Breast epithelium (tissue), 3 donors: Measurements from ENCODE around the gene LTBP2.

Experiments
- CTCF ChIP-seq, 3 donors: fragments of 450-650 bp; IDR thresholded peaks; one replicate each; pipeline ENCODE4 v1.5.1; 2016 to 2017; ENCODE audit warnings: antibody characterized with exemption in 3 of 3, mild to moderate bottlenecking in 3 of 3, moderate library complexity in 3 of 3
- POLR2A ChIP-seq: fragments of 450-650 bp; IDR thresholded peaks from one replicate; pipeline ENCODE4 v1.6.1; 2016; ENCODE audit warnings: antibody characterized with exemption, mild to moderate bottlenecking, moderate library complexity
- POLR2AphosphoS5 ChIP-seq, 3 donors: sonication (generic); formaldehyde crosslinking; IDR thresholded peaks; one replicate each; pipeline ENCODE4 v1.6.1; 2017; ENCODE audit warnings: antibody characterized with exemption in 3 of 3

GRCh38 chr14:74570696-74571095 lies 41.3 kb downstream of the LTBP2 start:
- TF ChIP-seq CTCF (IDR thresholded peaks at IDR 0.05) (no peak), POLR2AphosphoS5 (IDR thresholded peaks at IDR 0.05) (no peak), POLR2A (no peak)
